ENCODE data around the gene PES1.

Gene PES1

GRCh38 chr22:30591588-30592359, at the start of gene PES1:
TSS of gene PES1 (minus strand) at chr22:30591910. CDS start at chr22:30591833, 77 bp downstream.
- no peak for TF ChIP-seq CTCF (IDR thresholded peaks at IDR 0.05; ENCODE audit: low read depth, low read length, missing control alignments)
- peak; percentile 97 for DNase-seq (ENCODE audit: low read depth)
- H3K4me3 ChIP-seq (ENCODE audit: low read depth, low read length) = peak within 1 kb of the TSS; percentile 87
- in situ Hi-C loops (cut with HindIII; ENCODE audit: low sequenced_read_pairs) = no loop called here

- in situ Hi-C loops (cut with HindIII; ENCODE audit: low sequenced_read_pairs) = no loop called here
- DNase-seq (ENCODE audit: low read depth) = no peak
- no peak overlapping the region for H3K4me3 ChIP-seq (ENCODE audit: low read depth, low read length)
- TF ChIP-seq CTCF (IDR thresholded peaks at IDR 0.05; ENCODE audit: low read depth, low read length, missing control alignments) = no peak
Observed at GRCh38 chr22:30640839-30641430, 49.2 kb upstream of the PES1 start.

GRCh38 chr22:30640361-30640760, 48.7 kb upstream of the PES1 start:
- no peak for TF ChIP-seq CTCF (IDR thresholded peaks at IDR 0.05; ENCODE audit: low read depth, low read length, missing control alignments)
- H3K4me3 ChIP-seq (ENCODE audit: low read depth, low read length) = no peak overlapping the region
- in situ Hi-C loops (cut with HindIII; ENCODE audit: low sequenced_read_pairs) = no loop called here
- DNase-seq (ENCODE audit: low read depth) = no peak

GRCh38 chr22:30637701-30638114, 46.0 kb upstream of the PES1 start:
- in situ Hi-C loops (cut with HindIII; ENCODE audit: low sequenced_read_pairs) = no loop called here
- H3K4me3 ChIP-seq (ENCODE audit: low read depth, low read length) = no peak overlapping the region
- no peak for DNase-seq (ENCODE audit: low read depth)
- no peak for TF ChIP-seq CTCF (IDR thresholded peaks at IDR 0.05; ENCODE audit: low read depth, low read length, missing control alignments)

- peak overlapping the region; percentile 47 for H3K4me3 ChIP-seq (ENCODE audit: low read depth, low read length)
- in situ Hi-C loops (cut with HindIII; ENCODE audit: low sequenced_read_pairs) = no loop called here
- no peak for TF ChIP-seq CTCF (IDR thresholded peaks at IDR 0.05; ENCODE audit: low read depth, low read length, missing control alignments)
- no peak for DNase-seq (ENCODE audit: low read depth)
Observed at GRCh38 chr22:30636226-30637077, 44.7 kb upstream of the PES1 start.
